BLaER1 treated with 17β-estradiol and CSF1 and Interleukin-3, amounts not matched to agents 10 nM and 100 nM (cell line): Measurements from ENCODE around the gene HRH3.
A peak's percentile ranks its signal among the peaks of the same experiment; 100 is the strongest.

Source experiments
- H3K27ac ChIP-seq, 11 experiments: shearing (Covaris generic); formaldehyde crosslinking; 2 replicates each; pipeline ENCODE4 v1.8.1; 2022
- H3K27me3 ChIP-seq, 11 experiments: shearing (Covaris generic); formaldehyde crosslinking; 2 replicates each; pipeline ENCODE4 v1.8.1; 2022
- H3K36me3 ChIP-seq, 11 experiments: shearing (Covaris generic); formaldehyde crosslinking; 2 replicates each; pipeline ENCODE4 v1.8.1; 2022
- H3K4me1 ChIP-seq, 10 experiments: shearing (Covaris generic); formaldehyde crosslinking; 2 replicates each; pipeline ENCODE4 v1.8.1; 2022
- H3K4me2 ChIP-seq, 11 experiments: shearing (Covaris generic); formaldehyde crosslinking; 2 replicates each; pipeline ENCODE4 v1.8.1; 2022
- H3K4me3 ChIP-seq, 10 experiments: shearing (Covaris generic); formaldehyde crosslinking; 2 replicates each; pipeline ENCODE4 v1.8.1; 2022
- H3K9ac ChIP-seq, 11 experiments: shearing (Covaris generic); formaldehyde crosslinking; 2 replicates each; pipeline ENCODE4 v1.8.1; 2022
- H3K9me3 ChIP-seq, 11 experiments: shearing (Covaris generic); formaldehyde crosslinking; replicated peaks in 1 of 11; 2 replicates each; pipeline ENCODE4 v1.8.1; 2022
- H4K20me1 ChIP-seq, 11 experiments: shearing (Covaris generic); formaldehyde crosslinking; 2 replicates each; pipeline ENCODE4 v1.8.1; 2022
- Cebpa-rat ChIP-seq, 11 experiments: shearing (Covaris generic); IDR thresholded peaks; 2 replicates each; pipeline ENCODE4 v1.8.1; 2022

HRH3 gene

DNA sequence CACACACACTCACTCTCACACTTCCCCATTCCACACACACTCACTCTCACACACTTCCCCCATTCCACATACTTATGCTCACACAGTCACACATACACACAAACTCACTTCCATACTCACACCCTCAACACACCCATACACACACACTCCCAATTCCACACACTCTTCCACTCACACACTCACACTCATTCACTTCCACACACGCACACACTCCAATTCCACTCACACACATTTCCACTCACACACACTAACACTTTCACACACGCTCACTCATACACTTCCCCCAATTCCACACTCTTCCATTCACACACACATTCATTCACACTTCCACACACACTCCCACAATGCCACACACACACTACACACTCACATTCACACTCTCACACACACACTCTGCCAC is 10.2 kb upstream of the HRH3 start:
- no peak for TF ChIP-seq Cebpa-rat (IDR thresholded peaks at IDR 0.05)
- Histone ChIP-seq H3K9me3 (peaks cover 0 to 8% (median 5%) of the 10 kb centered on the region in 11 experiments; a peak in 7 of 22 replicates), H4K20me1 (peaks cover 0 to 36% (median 7%) of the 10 kb centered on the region in 11 experiments; a peak in 9 of 22 replicates), H3K4me2 (no peak overlapping the region), H3K27me3 (peaks cover 0 to 14% (median 0%) of the 10 kb centered on the region in 11 experiments; a peak in 5 of 22 replicates), H3K9ac (no peak overlapping the region), H3K4me3 (no peak overlapping the region), H3K27ac (no peak overlapping the region), H3K36me3 (no peaks in the 10 kb centered on the region), H3K4me1 (peaks cover 0 to 43% (median 39%) of the 10 kb centered on the region in 10 experiments; a peak in 14 of 20 replicates)

DNA sequence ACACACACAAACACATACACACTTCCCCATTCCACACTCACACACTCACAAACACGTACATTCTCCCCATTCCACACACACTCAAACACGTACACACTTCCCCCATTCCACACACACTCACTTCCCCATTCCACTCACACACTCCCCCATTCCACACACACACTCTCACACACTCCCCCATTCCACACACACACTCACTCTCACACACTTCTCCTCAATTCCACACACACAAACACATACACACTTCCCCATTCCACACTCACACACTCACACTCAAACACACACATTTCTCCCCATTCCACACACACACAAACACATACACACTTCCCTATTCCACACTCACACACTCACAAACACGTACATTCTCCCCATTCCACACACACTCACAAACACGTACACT is 9.6 kb upstream of the HRH3 start:
- H3K9ac ChIP-seq = no peak overlapping the region
- no peak overlapping the region for H3K27ac ChIP-seq
- no peak overlapping the region for H3K4me3 ChIP-seq
- H3K9me3 ChIP-seq = peaks cover 0 to 8% (median 5%) of the 10 kb centered on the region in 11 experiments; a peak in 7 of 22 replicates
- peaks cover 0 to 19% (median 0%) of the 10 kb centered on the region in 11 experiments; a peak in 7 of 22 replicates for H3K27me3 ChIP-seq
- no peaks in the 10 kb centered on the region for H3K36me3 ChIP-seq
- H3K4me1 ChIP-seq = peaks cover 0 to 43% (median 35%) of the 10 kb centered on the region in 10 experiments; a peak in 14 of 20 replicates
- no peak for TF ChIP-seq Cebpa-rat (IDR thresholded peaks at IDR 0.05)
- no peak overlapping the region for H3K4me2 ChIP-seq
- peaks cover 0 to 42% (median 7%) of the 10 kb centered on the region in 11 experiments; a peak in 9 of 22 replicates for H4K20me1 ChIP-seq

DNA sequence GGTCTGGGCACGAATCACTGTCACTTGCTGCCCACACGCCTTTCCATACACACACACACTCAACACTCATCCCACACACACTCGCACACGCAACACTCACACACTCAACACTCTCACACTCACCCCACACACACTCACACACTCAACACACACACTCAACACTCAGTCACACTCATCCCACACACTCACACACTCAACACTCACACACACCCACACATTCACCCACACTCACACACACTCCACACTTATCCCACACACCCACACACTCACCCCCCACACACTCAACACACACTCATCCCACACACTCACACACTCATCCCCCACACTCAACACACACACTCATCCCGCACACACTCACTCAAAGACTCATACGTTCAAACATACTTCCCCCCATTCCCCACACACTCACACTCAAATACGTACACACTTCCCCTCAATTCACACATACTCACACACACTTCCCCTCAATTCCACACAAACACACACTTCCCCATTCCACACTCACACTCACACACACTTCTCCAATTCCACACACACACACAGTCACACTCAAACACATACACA is 9.0 kb upstream of the HRH3 start:
- TF ChIP-seq Cebpa-rat (IDR thresholded peaks at IDR 0.05) = no peak
- H3K9me3 ChIP-seq = peaks cover 0 to 8% (median 5%) of the 10 kb centered on the region in 11 experiments; a peak in 7 of 22 replicates
- peaks cover 0 to 44% (median 30%) of the 10 kb centered on the region in 10 experiments; a peak in 14 of 20 replicates for H3K4me1 ChIP-seq
- H3K27me3 ChIP-seq = peaks cover 0 to 25% (median 0%) of the 10 kb centered on the region in 11 experiments; a peak in 7 of 22 replicates
- no peak overlapping the region for H3K27ac ChIP-seq
- H3K9ac ChIP-seq = no peak overlapping the region
- peaks cover 0 to 48% (median 7%) of the 10 kb centered on the region in 11 experiments; a peak in 9 of 22 replicates for H4K20me1 ChIP-seq
- H3K36me3 ChIP-seq = no peaks in the 10 kb centered on the region
- no peak overlapping the region for H3K4me2 ChIP-seq
- no peak overlapping the region for H3K4me3 ChIP-seq

DNA sequence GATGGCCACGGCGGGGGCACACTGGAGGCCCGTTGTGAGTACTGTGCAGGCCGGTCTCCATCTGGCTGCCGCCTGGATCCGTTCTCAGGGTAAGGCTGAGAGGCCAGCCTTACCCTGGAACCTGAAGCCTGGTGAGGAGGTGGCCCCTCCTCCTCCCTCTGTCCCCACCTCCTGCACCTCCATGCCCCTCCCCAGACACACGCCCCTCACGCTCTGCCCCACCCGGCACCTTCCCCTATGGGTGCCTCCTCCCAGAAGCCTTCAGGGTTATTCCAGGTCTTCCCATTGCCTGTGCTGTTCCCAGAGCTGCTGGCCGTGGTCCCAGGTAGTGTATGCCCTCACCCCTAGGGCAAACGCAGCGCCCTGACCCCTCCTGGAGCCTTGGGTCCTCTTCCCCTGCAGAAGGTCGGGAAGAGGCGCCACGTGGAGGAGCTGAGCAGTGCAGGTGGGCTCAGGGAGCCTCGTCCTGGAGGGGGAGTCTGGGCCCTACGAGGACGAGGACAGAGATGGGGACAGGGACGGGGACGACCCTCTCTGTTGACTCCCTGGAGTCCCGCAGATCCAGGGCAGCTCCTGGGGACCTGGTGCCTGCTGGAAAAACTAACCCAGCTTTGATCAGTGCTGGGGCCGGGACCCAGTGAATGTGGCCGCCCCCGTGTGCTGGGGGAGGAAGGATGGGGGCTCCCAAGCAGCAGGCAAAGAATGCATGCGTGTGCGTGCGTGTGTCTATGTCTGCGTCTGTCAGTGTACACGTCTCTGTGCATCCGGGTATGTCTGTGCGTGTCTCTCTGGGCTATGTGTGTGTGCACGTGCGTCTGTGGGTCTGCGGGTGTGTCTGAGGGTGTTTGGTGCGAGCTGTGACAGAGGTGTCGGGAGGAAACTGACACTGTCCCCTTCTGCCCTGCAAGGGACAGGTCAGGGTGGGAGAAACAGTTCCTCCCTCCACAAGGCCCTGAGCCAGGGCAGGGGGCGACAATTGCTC is 8.2 kb upstream of the HRH3 start:
- Histone ChIP-seq H3K4me2 (peak overlapping the region in 6 of 11 experiments; percentile 30 to 90 (median 78); a peak in 7 of 22 replicates), H3K36me3 (no peaks in the 10 kb centered on the region), H3K4me1 (peaks cover 0 to 52% (median 36%) of the 10 kb centered on the region in 10 experiments; a peak in 15 of 20 replicates), H3K27ac (no peak overlapping the region), H3K27me3 (peaks cover 2 to 33% (median 7%) of the 10 kb centered on the region in 11 experiments; a peak in 17 of 22 replicates), H3K9ac (no peak overlapping the region; a peak in 1 of 22 replicates), H3K9me3 (no peaks in the 10 kb centered on the region), H3K4me3 (no peak overlapping the region), H4K20me1 (peaks cover 0 to 56% (median 7%) of the 10 kb centered on the region in 11 experiments; a peak in 11 of 22 replicates)
- TF ChIP-seq Cebpa-rat (IDR thresholded peaks at IDR 0.05) = no peak

DNA sequence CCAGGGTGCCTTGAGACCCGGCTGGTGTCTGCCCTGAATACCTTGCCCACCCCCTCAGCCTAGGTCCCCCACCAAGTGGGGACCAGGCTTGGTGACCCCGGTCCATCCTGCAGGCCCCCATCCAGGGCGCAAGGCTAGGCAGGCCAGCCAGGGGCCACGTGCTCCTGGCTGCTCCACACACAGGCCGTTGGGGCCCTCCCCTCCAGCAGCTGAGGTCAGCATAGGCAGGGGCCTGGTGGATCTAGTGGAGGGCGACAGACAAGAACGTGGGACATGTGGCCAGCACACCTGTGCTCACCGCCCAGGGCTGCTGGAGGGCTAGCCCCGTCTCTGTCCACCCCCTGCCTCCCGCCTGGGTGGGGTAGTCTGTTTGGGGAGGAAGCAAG is 7.5 kb upstream of the HRH3 start:
- no peaks in the 10 kb centered on the region for H3K9me3 ChIP-seq
- H4K20me1 ChIP-seq = peaks cover 0 to 63% (median 12%) of the 10 kb centered on the region in 11 experiments; a peak in 11 of 22 replicates
- peak overlapping the region in 1 of 11 experiments; percentile 18; a peak in 1 of 22 replicates for H3K9ac ChIP-seq
- TF ChIP-seq Cebpa-rat (IDR thresholded peaks at IDR 0.05) = no peak
- H3K27ac ChIP-seq = no peak overlapping the region
- H3K4me1 ChIP-seq = peaks cover 0 to 53% (median 37%) of the 10 kb centered on the region in 10 experiments; a peak in 15 of 20 replicates
- peaks cover 9 to 40% (median 13%) of the 10 kb centered on the region in 11 experiments for H3K27me3 ChIP-seq
- H3K36me3 ChIP-seq = no peaks in the 10 kb centered on the region
- H3K4me2 ChIP-seq = peak overlapping the region in 7 of 11 experiments; percentile 30 to 90 (median 76); a peak in 11 of 22 replicates
- no peak overlapping the region for H3K4me3 ChIP-seq

DNA sequence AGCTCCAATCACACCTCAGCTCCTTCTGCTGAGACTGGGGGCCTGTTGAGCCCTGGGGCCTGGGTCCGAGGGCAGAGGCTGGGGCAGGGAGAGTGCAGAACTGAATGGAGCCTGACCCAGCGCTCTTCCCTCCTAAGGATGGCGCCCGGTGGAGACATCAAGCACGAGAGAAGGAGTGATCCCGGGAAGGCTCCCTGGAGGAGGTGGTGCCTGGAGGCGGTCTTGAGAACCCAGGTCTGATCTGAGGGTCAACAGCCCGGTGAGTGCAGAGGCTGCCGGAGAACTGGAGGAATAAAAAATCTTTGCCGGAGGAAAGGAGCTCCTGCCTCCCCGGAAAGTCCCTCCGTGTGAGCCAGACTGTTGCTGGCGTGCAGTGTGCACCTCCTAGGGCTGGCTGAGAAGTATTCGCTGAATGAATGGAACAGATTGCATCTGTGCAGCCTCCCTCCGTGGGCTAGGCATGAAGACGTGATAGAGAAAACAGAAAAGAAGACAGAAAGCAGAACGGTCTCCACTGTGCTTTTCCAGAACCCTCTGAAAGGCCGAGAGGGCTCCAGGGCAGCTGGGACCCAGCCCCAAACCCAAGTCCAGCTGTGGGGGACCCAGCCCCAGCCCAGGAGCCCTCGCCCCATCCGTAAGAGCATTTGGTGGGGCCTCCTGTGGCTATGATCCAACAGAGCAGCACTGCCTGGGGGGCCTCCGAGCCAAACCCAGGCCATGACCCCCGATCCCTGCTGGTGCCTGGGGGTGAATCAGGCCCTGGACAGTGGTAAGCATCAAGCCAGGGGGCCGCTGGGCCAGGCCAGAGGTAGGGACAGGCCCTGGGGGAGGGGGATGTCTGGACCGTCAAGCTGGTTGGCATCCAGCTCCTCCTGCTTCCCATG is 6.9 kb upstream of the HRH3 start:
- no peaks in the 10 kb centered on the region for H3K36me3 ChIP-seq
- H3K4me2 ChIP-seq = peak overlapping the region in 8 of 11 experiments; percentile 51 to 90 (median 75); a peak in 15 of 22 replicates
- TF ChIP-seq Cebpa-rat (IDR thresholded peaks at IDR 0.05) = no peak

DNA sequence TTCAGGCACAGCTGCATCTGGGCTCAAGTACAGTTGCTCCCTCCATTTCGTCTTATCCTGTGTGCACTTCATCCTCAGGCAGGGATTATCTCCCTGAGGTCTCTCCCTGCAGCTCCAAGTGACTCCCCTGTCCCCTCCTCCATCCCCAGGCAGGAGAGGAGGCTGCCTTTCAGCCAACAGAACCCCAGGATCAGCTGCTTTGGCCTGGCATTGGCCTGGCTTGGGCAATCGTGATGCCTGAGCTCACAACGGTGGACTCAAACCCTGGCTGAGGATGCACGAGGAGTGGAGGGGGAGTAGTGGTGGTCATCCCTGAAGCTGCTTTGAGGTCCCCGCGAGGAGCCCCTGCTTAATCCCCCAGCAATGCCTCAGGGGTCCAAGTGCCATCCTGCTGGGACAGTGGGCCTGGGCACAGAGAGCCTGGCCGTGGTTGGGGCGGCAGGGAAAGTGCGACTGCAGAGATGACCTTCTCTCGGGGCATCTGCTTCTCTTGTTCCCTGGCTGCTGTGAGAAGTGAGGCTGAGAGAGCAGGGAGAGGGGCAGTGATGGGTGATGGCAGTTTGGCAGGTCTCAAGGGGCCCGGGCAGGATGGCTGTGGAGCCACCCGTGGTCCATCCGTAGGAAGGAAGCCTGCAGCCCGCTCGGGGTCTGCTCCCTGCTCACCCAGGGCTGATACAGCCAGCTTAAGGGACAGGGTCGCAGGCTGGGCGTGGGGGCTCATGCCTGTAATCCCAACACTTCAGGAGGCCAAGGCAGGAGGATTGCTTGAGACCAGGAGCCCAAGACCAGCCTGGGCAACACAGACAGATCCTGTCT is 6.0 kb upstream of the HRH3 start:
- Histone ChIP-seq H4K20me1 (peaks cover 0 to 78% (median 26%) of the 10 kb centered on the region in 11 experiments; a peak in 19 of 22 replicates), H3K4me2 (peak overlapping the region in 8 of 11 experiments; percentile 51 to 90 (median 75); a peak in 16 of 22 replicates), H3K9me3 (no peaks in the 10 kb centered on the region), H3K9ac (peak overlapping the region in 4 of 11 experiments; percentile 7 to 59 (median 34); a peak in 5 of 22 replicates), H3K4me1 (peaks cover 3 to 56% (median 40%) of the 10 kb centered on the region in 10 experiments; a peak in 17 of 20 replicates), H3K4me3 (peak overlapping the region in 1 of 10 experiments; percentile 36; a peak in 1 of 20 replicates), H3K27ac (no peak overlapping the region), H3K27me3 (peaks cover 25 to 55% (median 29%) of the 10 kb centered on the region in 11 experiments), H3K36me3 (no peaks in the 10 kb centered on the region)
- TF ChIP-seq Cebpa-rat (IDR thresholded peaks at IDR 0.05) = no peak

More for the DNA sequence above, 6.9 kb upstream of the HRH3 start:
- Histone ChIP-seq H4K20me1 (peaks cover 0 to 69% (median 18%) of the 10 kb centered on the region in 11 experiments; a peak in 12 of 22 replicates), H3K27ac (no peak overlapping the region), H3K4me3 (no peak overlapping the region), H3K9me3 (no peaks in the 10 kb centered on the region), H3K4me1 (peaks cover 0 to 53% (median 37%) of the 10 kb centered on the region in 10 experiments; a peak in 15 of 20 replicates), H3K27me3 (peaks cover 15 to 46% (median 20%) of the 10 kb centered on the region in 11 experiments), H3K9ac (peak overlapping the region in 4 of 11 experiments; percentile 7 to 59 (median 34); a peak in 2 of 22 replicates)
